Dedifferentiated amniotic fluid mesenchymal stem cell (primary cell): ENCODE data around the gene STK32B.
"Not testable (repeated sequence)": the region's sequence is repeated elsewhere in the genome, so short reads cannot be mapped to it uniquely, and the experiment has no call there.

Experiments
- DNase-seq: peaks from one replicate; pipeline ENCODE4 v3.0.0-alpha.2; 2016; ENCODE audit errors: extremely low spot score

Gene STK32B

DNA sequence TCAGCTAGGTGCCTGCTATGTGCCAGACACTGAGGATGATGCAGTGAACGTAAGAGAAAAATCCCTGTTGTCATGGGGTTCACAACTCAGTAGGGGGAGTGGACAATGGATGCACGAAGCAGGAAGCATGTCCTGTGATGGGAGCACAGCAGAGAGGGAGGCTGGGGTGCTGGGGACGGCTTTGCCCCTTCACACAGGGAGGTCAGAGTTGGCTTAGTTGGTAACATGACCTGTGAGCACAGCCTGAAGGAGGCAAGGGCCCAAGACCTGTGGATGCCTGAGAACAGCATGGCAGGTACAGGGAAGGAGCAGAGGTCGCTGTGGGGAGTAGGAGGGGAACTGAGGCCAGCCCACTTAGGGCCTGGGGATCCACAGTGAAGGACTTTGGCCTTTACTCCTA is 109.4 kb downstream of the STK32B start:
- no peak for DNase-seq

DNA sequence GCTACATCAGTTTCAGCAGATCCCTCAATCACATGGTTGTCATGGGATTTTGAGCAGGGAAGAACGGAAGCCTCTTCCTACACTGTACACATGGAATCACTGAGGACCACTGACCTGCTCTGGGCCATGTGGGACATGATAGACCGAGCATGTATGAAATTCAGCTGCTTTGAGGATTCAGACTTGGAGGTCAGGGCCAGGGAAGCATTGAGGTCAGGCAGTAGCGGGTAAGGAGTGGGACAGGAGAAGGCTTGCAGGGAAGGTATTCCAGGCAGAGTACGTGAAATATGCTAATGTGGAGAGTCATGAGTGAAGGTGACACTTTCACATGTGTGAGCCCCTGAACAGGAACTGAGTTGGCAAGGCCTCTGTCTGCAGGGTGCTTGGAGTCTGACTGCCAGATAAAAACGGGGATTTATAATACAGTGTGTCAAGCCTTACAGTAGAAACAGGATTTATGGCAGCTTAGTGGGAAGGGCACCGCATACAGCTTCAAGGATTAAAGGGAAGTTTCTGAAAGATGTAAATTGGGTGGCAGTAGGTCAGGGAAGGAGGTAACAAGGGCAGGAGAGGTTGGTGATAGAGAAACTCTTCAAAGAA is 111.7 kb downstream of the STK32B start:
- no peak for DNase-seq

DNA sequence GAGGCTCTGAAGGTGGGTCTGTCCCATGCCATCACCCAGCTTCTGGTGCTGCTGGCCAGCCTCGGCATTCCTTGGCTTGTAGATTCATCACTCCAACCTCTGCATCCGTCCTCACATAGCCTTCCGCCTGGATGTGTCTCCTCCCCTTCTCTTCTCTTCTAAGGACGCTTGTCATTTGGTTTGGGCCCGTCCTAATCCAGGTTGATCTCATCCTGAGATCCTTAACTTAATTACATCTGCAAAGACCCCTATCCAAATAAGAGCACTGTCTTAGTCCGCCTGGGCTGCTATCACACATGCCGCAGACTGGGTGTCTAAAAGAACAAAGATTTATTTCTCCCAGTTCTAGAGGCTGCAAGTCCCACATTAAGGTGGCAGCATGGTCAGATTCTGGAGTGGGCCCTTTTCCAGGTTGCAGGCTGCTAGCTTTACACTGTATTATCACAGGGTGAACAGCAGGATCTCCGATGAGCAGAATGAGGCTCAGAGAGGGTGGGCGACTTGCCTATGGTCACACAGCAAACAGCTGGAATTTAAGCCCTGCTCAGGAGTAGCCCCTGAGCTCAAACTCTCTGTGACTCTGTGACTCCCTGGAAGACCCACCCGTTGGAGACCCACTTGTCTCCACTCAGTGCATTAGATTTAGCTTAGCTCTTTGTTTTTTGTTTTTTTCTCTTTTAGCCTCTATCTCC is 113.1 kb downstream of the STK32B start:
- no peak for DNase-seq

DNA sequence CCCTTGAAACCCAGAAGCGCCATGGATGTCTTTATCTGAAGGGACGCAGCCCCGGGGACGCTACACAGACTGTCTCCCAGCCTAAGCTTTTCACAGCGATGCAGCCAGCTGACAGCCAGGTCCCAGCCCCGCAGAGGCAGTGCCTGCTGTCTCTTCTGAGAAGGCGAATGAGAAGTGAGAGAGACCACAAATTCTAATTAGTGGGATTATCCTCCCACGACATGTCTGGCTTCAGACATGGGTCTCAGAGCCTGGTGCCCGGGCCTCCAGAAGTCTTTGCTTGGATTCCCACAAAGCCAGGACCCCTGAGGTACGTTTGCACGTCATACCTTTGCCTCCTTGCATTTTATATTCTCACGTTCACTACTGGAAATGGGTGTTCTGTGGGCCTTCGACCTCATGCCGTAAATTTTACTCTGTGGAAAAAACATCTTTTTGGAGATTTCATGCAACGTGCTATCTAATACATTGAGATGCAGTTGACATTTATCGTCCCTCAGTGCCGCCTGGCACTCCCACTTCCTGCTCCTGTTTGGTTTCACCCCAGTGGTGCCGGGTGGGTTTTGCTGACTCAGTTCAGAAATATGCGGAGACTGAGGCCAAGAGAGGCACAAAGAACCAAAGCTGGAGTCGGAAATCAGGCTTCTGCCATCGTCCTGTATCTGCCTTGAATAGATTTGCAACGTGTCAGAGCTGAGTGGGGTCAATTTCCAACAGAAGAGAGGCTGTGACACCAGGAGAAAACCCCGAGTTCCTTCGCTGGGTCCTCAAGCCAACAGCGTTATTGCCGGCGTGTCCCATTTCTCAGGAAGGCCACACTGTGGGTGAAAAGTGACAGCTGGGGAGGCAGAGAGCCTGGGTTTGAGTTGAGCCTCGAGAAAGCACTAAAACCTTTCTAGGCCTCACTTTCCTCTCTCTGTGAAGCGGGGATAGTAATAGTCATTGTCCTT is 114.4 kb downstream of the STK32B start:
- DNase-seq = peak; percentile 46

DNA sequence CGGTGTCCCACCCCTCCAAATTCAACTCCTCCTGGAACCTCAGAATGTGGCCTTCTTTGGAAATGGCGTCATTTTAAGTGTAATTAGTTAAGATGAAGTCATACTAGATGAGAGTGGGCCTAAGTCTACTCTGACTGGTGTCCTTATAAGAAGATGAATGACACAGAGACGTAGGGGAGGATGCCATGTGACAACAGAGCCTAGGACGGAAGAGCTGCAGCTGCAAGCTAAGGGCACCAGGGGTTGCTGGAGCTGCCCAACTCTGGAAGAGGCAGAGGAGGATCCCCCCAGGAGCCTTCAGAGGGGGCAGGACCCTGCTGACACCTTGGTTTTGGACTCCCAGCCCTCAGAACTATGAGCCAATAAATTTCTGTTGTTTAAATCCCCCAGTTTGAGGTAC is 115.1 kb downstream of the STK32B start:
- DNase-seq = no peak

DNA sequence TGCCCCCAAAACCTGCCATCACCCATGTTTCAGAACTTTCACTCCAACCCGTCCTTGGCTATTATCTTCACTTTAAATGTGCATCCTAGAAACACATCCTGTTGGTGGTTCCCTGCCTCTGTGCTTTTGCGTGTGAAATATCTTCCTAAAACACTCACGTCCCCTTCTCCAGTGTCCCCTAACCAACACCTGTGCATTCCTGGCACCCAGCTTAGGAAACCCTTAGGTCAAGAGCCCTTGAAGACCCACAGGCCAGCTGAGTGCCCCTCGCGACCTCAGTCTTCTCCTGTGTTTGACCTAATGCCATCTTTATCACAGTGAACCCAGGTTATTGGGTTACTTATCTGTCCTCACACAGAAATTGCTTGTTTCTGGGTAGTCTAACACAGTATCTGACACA is 117.6 kb downstream of the STK32B start:
- no peak for DNase-seq

DNA sequence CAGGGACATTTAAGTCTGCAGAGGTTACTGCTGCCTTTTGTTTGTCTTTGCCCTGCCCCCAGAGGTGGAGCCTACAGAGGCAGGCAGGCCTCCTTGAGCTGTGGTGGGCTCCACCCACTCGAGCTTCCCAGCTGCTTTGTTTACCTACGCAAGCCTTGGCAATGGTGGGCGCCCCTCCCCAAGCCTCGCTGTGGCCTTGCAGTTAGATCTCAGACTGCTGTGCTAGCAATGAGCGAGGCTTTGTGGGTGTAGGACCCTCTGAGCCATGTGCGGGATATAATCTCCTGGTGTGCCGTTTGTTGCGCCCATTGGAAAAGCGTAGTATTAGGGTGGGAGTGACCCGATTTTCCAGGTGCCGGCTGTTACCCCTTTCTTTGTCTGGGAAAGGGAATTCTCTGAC is 124.6 kb downstream of the STK32B start:
- DNase-seq = not testable (repeated sequence)

DNA sequence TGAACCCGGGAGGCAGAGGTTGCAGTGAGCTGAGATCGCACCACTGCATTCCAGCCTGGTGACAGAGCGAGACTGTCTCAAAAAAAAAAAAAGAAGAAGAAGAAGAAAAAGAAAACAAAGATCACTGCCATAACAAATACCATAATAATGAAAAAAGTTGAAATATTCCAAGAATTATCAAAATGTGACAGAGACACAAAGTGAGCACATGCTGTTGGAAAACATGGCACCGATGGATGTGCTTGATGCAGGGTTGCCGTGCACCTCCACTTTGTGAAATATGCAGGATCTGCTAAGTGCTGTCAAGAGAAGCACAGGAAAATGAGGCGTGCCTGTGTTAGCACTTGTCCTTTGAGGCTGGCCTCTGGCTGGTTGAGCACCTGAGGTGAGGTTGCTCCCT is 133.3 kb downstream of the STK32B start:
- no peak for DNase-seq

DNA sequence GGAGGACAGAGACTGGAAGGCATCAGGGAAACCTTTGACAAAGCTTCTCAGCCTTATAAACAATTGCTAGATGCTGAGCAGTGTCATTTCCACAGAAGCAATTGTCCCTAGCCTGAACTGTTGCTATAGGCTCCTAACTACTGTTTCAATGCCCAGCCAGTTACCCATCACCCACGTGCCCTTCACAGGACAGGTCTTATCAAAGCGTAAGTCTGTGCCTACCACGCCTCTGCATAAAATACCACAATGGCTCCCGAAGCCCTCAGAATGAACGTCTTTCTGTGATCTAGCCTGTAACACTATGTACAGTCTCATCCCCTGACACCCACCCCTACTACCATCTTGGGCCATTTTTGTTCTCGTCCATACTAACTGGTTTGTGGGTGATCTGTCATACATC is 134.3 kb downstream of the STK32B start:
- DNase-seq = no peak

DNA sequence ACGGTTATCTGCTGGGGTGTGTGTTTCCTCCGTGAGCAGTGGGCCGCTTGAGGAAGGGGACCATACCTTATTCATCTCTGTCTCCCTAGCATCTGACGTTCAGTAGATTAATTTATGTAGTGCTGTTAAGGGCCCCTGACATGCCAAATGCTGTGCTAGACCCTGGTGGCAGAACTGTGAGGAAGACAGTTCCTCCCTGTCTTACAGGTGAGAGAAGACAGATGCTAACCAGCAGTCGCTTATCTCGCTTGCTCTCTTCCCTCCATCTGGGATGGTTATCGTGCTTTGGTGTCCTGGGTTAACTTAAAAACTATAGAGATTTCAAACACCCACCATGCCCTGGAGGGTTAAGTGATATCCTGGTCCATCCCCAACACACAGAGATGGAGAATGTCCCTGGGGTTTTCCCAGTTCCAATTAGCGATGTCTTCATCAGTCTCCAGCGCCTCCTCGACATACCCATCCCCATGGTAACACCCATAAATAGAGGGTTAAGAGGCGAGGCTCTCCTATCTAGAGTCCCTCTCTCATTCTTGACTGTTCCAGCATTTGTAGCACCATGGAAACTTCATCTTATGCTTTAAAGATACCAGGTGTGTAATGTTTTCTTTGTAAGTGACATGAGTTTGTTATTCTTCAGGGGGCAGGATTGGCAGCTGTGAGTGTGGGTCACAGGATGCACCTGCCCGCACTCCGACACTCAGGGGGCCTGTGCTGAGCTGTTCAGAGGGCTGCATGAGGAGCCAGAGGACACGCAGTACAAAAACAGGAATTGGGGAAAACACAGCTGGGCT is 135.2 kb downstream of the STK32B start:
- DNase-seq = no peak

DNA sequence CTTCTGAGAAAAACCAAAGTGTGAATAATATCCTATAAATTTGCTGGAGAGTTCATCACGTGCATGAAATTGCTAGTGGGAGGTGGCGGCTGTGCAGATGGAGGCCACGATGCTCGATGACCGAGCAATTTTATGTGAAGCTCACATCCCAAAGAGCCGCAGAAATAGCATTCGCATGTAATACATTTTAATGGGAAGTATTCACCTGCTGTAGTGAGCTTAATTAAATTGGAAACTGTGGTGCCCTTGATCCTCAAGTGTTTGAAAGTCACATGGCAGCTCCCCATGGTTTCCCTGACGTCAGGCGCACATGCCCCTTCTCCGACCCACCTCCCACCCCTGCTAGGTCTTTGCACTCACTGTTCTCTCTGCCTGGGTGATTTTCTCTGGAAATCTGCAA is 136.8 kb downstream of the STK32B start:
- DNase-seq = no peak

DNA sequence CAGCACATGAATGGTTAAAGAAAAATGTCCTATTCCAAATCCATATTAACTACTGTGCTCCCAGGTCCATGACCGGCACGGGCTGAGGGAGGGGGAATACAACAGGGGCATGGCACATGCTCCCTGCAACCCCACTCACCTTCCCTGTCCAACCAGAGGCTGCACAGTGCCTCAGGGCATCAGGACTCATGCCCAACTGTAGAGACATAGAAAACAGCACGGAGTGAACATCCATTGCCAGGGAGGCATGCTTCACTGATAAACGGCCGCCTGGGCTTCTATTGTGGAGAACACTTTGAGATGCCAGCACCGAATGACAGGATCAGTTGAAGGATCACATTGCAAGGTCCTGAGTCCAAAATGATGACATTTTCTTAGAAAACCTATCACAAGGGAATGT is 140.6 kb downstream of the STK32B start:
- no peak for DNase-seq

DNA sequence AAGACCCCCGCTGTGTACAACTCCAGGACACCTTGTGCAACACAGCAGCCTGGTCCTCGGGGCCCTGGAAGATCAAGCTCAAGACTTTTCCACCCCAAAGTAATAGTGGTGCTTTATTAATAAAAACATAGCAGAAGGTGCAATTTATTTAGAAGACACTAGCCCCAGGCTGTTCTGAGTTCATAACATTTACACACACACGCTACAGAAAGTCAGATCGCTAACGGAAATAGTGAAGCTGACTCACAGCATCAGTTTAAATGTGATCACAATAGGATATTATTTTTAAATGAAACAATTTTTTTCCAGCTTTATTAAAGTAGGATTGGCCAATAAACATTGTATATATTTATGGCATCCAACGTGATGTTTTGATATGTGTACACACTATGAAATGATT is 141.0 kb downstream of the STK32B start:
- DNase-seq = no peak

DNA sequence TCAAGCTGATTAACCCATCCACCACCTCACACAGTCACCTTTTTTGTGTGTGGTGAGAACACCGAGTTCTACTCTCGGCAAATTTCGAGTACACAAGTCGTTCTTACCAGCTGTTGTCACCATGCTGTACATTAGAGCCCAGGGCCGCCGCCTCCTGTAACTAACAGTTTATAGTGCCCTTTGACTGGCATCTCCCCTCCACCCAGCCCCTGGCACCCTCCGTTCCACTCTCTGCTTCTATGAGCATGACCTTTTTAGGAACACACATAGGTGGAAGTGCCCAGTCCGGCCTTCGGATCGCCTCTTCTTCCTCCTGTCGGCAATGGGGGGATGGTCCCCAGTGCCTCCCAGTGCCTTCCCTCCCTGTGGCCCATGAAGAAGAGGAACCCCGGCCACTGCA is 141.4 kb downstream of the STK32B start:
- no peak for DNase-seq

DNA sequence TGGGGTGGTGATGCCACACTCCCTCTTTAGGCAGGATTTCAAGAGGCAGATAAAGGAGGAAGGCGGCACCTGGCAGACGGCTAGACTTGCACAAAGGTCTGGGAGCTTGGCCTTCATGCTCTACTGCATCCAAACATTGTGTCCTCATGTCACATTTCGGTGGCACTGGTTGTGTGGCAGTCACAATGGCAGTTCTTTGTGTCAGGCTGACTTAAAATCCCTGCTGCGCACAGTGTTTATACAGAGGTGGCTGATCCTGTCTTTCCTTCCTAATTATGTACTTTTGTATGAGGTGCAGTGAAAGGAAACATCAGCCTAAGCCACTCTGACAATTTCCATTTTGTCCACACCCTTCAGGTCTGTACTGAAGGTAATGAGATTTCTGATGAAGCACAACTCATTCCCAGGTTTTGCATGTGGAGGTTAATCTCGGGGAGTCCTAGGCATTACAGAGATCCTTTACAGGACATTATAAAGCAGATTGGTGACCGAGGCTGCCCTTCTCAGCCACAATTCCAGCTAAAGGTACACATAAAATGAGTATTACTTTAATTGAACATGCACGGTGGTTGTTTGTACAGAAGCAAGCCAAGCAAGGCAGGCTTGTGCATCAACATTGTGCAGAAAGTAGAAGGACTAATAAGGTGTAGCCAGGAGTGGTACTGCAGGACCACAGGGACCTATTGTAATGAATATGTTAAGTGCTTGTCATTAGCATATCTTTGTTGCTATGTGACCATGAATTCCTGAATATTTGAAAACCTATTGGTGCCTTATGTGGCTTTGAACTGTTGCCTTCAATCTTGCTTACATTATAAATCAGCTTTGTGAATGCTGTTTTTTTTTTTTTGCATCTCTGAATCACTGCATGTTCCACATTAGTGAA is 147.6 kb downstream of the STK32B start:
- DNase-seq = no peak

DNA sequence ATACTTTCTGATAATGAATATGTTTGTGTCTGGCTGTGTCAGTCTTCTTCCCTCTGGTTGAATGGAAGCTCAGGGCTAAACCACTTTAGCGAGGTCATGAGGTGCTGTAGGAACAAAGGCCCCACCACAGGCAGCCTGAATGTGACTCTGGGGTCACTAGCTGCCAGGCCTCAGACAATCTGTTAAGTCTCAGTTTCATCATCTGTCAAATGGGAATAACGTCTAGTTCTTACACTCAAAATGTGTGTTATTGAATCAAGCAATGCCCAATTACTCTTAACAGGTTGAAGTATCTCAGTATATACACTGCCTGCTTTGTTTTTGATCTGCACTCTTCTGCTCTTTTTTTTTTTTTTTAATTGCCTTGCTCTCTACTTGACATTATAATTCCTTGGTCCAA is 148.6 kb downstream of the STK32B start:
- DNase-seq = no peak

DNA sequence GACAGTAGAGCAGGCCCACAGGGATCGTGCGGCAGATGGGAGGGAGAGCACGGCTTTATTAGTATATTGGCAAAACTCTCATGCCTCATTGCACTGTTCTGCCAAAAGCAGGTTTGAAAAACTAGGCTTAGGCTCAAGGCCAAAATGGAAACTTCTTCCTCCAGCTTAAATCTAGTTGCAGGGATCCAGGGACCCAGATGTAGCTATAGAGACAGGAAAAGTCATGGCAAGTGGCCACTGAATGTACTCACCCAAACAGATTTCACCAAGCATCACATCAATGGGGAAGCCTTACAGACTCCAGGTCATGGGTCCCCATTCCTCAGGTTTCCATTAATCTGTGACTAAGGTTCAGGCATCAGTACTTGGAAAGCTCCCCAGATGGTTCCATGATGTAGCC is 149.2 kb downstream of the STK32B start:
- no peak for DNase-seq

DNA sequence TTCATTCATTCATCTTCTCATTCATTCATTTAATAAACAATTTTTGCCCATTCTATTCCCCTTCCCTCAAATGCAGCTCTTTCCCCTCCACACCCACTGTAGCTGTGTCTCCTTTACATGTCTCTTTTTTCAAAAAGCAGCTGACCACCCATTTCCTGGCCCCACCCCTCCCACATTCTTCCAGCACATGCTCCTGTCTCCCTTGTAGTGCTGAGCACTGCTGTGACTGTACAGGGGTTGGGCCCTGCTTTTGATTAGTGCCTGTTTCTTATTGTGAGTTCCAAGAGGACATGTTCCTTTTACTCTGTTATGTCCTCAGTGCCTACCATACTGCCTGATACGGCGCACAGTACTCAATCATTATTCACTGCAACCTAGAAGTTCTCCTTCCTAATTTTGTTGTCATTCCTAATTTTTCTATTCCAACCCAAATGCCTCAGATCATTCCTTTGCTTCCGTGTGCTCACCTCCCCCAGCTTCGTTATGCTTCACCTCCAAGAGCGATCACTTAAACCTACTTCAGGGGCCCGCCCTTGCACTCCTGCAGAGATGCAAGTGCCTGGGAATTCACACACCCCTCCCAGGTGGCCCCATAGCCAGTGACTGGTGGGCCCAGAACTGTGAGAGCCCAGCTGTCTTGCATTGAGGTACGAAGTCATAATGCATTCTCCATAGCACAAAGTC is 152.2 kb downstream of the STK32B start:
- DNase-seq = no peak

DNA sequence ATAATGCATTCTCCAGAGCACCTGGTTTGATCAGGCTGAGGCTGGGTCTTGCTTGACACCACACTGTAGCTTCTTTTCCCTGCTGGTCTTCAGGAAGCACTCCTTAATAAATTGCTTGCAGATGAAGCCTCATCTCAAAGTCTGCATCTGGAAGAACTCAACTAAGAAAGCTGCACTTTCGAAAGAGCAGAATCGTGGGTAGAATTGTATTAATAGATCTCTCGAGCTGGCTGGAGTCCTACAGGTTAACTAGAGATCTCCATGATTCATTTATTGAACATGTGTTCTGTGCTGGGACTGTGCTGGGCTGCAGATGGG is 152.7 kb downstream of the STK32B start:
- DNase-seq = no peak

DNA sequence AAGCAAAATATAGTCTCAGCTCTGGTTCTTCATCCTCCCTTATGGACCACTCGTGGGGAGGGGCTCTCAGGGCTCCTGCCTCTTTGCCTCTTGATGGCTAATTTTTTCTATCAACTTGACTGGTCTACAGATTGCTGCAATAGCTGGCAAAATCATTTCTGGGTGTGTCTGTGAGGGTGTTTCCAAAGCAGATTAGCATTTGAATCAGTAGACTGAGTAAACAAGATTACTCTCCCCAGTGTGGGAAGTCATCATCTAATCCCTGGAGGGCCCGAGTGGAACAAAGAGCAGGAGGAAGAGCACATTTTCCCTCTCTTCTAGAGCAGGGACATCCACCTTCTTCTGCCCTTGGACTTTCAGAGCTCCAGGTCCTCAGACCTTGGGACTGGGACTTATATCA is 153.5 kb downstream of the STK32B start:
- no peak for DNase-seq
